SK-N-SH treated with all-trans-retinoic acid at 6 μM for 48 hours (cell line): Measurements from ENCODE around the gene HCAR2.

Experiments
- ARNTL ChIP-seq: fragments of 450-650 bp; formaldehyde crosslinking; IDR thresholded peaks from 2 replicates; pipeline ENCODE4 v1.5.0; 2020; ENCODE audit warnings: low read depth, mild to moderate bottlenecking, moderate library complexity, borderline replicate concordance
- OSR1 ChIP-seq: fragments of 250-450 bp; sonication (Bioruptor Pico); IDR thresholded peaks from 2 replicates; pipeline ENCODE4 v1.8.0; 2022; ENCODE audit warnings: moderate library complexity, mild to moderate bottlenecking, inconsistent platforms
- SNAI2 ChIP-seq: fragments of 250-450 bp; sonication (Bioruptor Pico); IDR thresholded peaks from 2 replicates; pipeline ENCODE4 v1.5.0; 2020; ENCODE audit warnings: mild to moderate bottlenecking, moderate library complexity
- ZC3H10 ChIP-seq: fragments of 250-450 bp; sonication (Bioruptor Pico); IDR thresholded peaks from 2 replicates; pipeline ENCODE4 v1.5.1; 2021; ENCODE audit warnings: mild to moderate bottlenecking, moderate library complexity
- ZFP30 ChIP-seq: fragments of 450-650 bp; formaldehyde crosslinking; IDR thresholded peaks from 2 replicates; pipeline ENCODE4 v1.5.0; 2022; ENCODE audit warnings: mild to moderate bottlenecking, moderate library complexity
- ZNF70 ChIP-seq: fragments of 450-650 bp; formaldehyde crosslinking; IDR thresholded peaks from 2 replicates; pipeline ENCODE4 v1.5.0; 2020; ENCODE audit warnings: mild to moderate bottlenecking, moderate library complexity
- ZNF8 ChIP-seq: fragments of 450-650 bp; formaldehyde crosslinking; IDR thresholded peaks from 2 replicates; pipeline ENCODE4 v1.5.0; 2020; ENCODE audit warnings: mild to moderate bottlenecking, moderate library complexity
- TF ChIP-seq, protein P1 (sequence below): fragments of 250-450 bp; sonication (Bioruptor Pico); IDR thresholded peaks from 2 replicates; pipeline ENCODE4 v1.5.1; 2020; ENCODE audit warnings: low read depth, mild to moderate bottlenecking, moderate library complexity
- TF ChIP-seq, protein P2 (sequence below): fragments of 250-450 bp; sonication (Bioruptor Pico); IDR thresholded peaks from 2 replicates; pipeline ENCODE4 v1.8.0; 2021; ENCODE audit warnings: low read depth, mild to moderate bottlenecking, moderate library complexity, borderline replicate concordance
- TF ChIP-seq, protein P3 (sequence below): fragments of 250-450 bp; sonication (Bioruptor Pico); IDR thresholded peaks from 2 replicates; pipeline ENCODE4 v1.5.0; 2020; ENCODE audit warnings: mild to moderate bottlenecking, moderate library complexity
- TF ChIP-seq, protein P4 (sequence below): fragments of 250-450 bp; sonication (Bioruptor Pico); IDR thresholded peaks from 2 replicates; pipeline ENCODE4 v1.8.0; 2020; ENCODE audit warnings: mild to moderate bottlenecking, moderate library complexity, borderline replicate concordance

DNA sequence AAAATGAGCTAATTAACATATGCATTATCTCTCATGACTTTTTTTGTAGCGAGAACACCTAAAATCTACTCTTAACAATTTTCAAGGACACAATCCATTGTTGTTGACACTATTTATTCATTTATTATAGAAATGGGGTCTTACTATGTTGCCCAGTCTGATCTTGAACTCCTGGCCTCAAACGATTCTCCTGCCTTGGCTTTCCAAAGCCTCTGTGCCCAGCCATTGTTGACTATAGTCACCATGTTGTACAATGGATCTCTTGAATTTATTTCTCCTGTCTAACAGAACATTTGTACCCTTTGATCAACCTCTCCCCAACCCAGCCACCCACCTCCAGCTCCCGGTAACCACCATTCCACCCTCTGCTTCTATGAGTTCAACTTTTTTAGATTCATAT lies 41.2 kb downstream of the HCAR2 start:
- TF ChIP-seq ARNTL (CRISPR knock-in tag), result no peak
- TF ChIP-seq ZNF8, result no peak
- TF ChIP-seq ZFP30 (CRISPR knock-in tag), result no peak
- TF ChIP-seq, protein P1, sequence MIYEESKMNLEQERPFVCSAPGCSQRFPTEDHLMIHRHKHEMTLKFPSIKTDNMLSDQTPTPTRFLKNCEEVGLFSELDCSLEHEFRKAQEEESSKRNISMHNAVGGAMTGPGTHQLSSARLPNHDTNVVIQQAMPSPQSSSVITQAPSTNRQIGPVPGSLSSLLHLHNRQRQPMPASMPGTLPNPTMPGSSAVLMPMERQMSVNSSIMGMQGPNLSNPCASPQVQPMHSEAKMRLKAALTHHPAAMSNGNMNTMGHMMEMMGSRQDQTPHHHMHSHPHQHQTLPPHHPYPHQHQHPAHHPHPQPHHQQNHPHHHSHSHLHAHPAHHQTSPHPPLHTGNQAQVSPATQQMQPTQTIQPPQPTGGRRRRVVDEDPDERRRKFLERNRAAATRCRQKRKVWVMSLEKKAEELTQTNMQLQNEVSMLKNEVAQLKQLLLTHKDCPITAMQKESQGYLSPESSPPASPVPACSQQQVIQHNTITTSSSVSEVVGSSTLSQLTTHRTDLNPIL (CRISPR knock-in tag), result no peak
- TF ChIP-seq, protein P2, sequence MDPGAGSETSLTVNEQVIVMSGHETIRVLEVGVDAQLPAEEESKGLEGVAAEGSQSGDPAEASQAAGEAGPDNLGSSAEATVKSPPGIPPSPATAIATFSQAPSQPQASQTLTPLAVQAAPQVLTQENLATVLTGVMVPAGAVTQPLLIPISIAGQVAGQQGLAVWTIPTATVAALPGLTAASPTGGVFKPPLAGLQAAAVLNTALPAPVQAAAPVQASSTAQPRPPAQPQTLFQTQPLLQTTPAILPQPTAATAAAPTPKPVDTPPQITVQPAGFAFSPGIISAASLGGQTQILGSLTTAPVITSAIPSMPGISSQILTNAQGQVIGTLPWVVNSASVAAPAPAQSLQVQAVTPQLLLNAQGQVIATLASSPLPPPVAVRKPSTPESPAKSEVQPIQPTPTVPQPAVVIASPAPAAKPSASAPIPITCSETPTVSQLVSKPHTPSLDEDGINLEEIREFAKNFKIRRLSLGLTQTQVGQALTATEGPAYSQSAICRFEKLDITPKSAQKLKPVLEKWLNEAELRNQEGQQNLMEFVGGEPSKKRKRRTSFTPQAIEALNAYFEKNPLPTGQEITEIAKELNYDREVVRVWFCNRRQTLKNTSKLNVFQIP (CRISPR knock-in tag), result no peak
- TF ChIP-seq OSR1 (CRISPR knock-in tag), result no peak
- no peak for TF ChIP-seq SNAI2
- no peak for TF ChIP-seq ZC3H10 (CRISPR knock-in tag)
- TF ChIP-seq, protein P3, sequence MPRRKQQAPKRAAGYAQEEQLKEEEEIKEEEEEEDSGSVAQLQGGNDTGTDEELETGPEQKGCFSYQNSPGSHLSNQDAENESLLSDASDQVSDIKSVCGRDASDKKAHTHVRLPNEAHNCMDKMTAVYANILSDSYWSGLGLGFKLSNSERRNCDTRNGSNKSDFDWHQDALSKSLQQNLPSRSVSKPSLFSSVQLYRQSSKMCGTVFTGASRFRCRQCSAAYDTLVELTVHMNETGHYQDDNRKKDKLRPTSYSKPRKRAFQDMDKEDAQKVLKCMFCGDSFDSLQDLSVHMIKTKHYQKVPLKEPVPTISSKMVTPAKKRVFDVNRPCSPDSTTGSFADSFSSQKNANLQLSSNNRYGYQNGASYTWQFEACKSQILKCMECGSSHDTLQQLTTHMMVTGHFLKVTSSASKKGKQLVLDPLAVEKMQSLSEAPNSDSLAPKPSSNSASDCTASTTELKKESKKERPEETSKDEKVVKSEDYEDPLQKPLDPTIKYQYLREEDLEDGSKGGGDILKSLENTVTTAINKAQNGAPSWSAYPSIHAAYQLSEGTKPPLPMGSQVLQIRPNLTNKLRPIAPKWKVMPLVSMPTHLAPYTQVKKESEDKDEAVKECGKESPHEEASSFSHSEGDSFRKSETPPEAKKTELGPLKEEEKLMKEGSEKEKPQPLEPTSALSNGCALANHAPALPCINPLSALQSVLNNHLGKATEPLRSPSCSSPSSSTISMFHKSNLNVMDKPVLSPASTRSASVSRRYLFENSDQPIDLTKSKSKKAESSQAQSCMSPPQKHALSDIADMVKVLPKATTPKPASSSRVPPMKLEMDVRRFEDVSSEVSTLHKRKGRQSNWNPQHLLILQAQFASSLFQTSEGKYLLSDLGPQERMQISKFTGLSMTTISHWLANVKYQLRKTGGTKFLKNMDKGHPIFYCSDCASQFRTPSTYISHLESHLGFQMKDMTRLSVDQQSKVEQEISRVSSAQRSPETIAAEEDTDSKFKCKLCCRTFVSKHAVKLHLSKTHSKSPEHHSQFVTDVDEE (CRISPR knock-in tag), result no peak
- TF ChIP-seq, protein P4, sequence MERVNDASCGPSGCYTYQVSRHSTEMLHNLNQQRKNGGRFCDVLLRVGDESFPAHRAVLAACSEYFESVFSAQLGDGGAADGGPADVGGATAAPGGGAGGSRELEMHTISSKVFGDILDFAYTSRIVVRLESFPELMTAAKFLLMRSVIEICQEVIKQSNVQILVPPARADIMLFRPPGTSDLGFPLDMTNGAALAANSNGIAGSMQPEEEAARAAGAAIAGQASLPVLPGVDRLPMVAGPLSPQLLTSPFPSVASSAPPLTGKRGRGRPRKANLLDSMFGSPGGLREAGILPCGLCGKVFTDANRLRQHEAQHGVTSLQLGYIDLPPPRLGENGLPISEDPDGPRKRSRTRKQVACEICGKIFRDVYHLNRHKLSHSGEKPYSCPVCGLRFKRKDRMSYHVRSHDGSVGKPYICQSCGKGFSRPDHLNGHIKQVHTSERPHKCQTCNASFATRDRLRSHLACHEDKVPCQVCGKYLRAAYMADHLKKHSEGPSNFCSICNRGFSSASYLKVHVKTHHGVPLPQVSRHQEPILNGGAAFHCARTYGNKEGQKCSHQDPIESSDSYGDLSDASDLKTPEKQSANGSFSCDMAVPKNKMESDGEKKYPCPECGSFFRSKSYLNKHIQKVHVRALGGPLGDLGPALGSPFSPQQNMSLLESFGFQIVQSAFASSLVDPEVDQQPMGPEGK (CRISPR knock-in tag), result no peak
- TF ChIP-seq ZNF70 (CRISPR knock-in tag), result no peak
